HG03521 (cell line): Measurements from ENCODE around the gene ALG11.
"Not testable (repeated sequence)": the region's sequence is repeated elsewhere in the genome, so short reads cannot be mapped to it uniquely, and the experiment has no call there.

Source experiments
- ATAC-seq: cut with Tn5 transposase; IDR thresholded peaks from one replicate; pipeline ENCODE4 v1.9.1; 2021; ENCODE audit warnings: mild to moderate bottlenecking, moderate library complexity; ENCODE audit not compliant: unreplicated experiment

Gene ALG11

GRCh38 chr13:52026246-52026626 is 14.0 kb downstream of the ALG11 start:
- no peak for ATAC-seq

DNA sequence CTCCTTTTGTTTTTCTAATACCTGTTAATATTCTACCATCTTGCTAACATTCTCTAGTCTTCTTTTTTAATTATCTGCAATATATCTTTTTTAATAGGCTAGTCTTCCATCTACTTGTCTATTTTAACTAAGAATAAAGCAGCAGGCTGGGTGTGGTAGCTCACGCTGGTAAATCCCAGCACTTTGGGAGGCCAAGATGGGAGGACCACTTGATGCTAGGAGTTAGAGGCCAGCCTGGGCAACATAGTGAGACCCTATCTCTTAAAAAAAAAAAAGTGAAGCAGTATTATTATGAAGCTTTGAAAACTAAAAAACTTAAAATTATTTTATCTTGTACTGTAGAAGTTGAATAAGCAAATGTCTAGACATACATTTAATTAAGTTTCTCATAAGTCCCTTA is 15.6 kb downstream of the ALG11 start:
- no peak for ATAC-seq

DNA sequence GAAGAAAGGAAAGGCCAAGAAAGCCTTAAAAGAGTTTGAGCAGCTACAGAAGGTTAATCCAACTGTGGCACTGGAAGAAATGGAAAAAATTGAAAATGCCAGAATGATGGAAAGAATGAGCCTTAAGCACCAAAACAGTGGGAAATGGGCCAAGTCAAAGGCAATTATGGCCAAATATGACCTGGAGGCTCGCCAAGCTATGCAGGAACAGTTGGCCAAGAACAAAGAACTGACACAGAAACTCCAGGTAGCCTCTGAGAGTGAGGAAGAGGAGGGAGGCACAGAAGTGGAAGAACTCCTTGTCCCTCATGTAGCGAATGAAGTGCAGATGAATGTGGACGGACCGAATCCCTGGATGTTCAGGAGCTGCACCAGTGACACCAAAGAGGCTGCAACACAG is 17.4 kb downstream of the ALG11 start:
- no peak for ATAC-seq

DNA sequence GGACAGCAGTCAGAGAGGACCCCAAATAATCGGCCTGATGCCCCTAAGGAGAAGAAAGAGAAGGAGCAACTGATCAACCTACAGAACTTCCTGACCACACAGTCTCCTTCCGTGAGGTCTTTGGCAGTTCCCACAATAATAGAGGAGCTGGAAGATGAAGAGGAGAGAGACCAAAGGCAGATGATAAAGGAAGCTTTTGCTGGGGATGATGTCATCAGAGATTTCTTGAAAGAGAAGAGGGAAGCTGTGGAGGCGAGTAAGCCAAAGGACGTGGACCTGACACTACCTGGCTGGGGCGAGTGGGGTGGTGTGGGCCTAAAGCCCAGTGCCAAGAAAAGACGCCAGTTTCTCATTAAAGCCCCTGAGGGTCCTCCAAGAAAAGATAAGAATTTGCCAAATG is 18.2 kb downstream of the ALG11 start:
- not testable (repeated sequence) for ATAC-seq

GRCh38 chr13:52033039-52033438 is 20.8 kb downstream of the ALG11 start:
- ATAC-seq: no peak

GRCh38 chr13:52034616-52035226 is 22.5 kb downstream of the ALG11 start:
- no peak for ATAC-seq

DNA sequence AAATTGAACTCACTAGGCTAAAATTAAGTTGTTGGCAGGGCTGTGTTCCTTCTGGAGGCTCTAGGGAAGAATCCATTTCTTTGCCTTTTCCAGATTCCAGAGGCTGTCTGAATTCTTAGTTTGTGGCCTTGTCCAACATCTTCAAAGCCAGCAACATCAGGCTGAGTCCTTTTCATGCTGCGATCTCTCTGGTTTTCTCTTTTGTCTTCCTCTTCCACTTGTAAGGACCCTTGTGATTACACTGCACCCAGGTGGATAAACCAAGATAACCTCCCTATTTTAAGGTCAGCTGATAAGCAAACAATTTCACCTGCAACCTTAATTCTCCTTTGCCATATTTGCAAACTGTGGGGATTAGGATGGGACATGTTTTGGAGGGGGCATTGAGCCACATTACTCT is 23.8 kb downstream of the ALG11 start:
- no peak for ATAC-seq

GRCh38 chr13:52043675-52044074 is 31.5 kb downstream of the ALG11 start:
- no peak for ATAC-seq

DNA sequence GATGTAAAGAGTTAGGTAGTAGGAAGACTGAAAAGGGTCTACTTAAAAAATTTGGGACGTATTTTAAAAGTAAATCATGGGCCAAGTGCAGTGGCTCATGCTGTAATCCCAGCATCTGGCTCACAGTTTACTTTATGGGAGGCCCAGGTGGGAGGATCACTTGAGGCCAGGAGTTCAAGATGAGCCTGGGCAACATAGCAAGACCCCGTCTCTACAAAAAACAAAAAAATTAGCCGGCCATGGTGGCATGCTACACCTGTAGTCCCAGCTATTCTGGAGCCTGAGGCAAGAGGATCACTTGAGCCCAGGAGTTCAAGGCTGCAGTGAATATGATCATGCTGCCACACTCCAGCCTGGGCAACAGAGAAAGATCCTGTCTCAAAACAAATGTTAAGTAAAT is 35.3 kb downstream of the ALG11 start:
- ATAC-seq: no peak

DNA sequence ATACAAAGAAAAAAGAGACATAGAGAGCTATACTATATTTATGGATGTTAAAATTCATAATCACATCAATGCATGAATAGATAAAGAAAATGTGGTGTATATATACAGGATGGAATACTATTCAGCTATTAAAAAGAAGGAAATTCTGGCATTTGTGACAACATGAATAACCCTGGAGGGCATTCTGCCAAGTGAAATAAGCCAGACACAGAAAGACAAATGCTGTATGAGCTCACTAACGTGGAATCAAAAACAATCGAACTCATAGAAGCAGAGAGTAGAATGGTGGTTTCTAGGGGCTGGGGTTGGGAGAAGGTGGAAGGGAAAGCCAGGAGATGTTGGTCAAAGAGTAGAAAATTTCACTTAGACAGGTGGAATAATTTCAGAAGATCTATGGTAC is 36.3 kb downstream of the ALG11 start:
- ATAC-seq: no peak

DNA sequence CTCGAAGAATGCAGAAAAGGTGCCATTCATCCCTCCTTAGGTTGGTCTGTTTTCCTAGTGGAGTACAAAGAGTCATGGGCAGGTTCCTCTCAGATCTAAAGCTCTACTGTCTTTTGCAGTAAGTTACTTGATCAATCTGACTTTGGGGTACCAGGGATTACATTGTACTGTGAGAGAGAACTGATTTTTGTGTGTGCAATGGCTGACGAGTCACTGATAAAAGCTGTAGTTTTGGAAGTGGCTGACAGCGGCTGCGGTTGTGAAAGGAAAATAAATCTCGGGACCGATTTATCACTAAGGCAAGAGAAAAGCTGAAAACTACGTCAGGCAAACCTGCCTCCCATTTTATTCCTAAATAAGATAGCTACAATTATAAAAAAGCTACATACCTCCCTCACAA is 39.2 kb downstream of the ALG11 start:
- ATAC-seq: no peak

GRCh38 chr13:52053460-52053859 is 41.3 kb downstream of the ALG11 start:
- no peak for ATAC-seq

- ATAC-seq: not testable (repeated sequence)
These were observed 48.9 kb downstream of the ALG11 start for GRCh38 chr13:52061064-52061463.

DNA sequence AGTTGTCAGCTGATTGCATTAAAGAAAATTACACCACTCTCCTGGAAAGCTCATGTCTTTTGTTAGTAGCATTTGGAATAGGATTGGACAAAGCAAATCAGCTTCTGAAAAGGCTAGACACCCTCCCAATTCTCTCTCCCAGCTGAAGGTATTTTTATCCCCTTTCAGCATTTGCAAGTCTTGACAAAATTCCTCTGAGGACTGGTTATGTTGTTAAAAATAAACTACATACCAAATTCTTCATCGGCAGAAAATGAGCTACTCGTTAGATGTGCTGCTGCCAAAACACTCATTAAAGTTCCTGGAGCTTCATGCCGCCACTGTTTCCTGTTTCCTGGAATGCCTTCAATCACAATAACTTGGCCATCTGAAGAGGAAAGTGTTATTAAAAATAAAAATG is 49.4 kb downstream of the ALG11 start:
- ATAC-seq: no peak

DNA sequence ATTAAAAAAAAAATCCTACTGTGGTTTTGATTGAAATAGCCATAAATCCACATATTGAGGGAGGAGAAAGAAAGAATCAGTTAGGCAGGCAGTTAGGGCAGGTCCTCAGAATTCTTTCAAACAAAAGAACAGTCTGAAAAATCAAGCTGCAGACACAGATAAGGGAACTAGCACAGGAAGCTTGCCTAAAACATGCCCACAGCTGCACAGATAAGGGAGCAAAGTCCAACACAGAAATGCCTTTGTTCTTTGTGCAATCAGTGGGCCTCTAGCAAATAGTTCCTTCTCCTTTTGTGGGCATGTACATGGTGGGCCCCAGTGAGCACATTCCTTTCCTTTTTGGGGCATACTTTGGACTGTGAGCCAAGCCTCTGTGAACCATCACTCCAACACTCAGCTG is 55.0 kb downstream of the ALG11 start:
- no peak for ATAC-seq

DNA sequence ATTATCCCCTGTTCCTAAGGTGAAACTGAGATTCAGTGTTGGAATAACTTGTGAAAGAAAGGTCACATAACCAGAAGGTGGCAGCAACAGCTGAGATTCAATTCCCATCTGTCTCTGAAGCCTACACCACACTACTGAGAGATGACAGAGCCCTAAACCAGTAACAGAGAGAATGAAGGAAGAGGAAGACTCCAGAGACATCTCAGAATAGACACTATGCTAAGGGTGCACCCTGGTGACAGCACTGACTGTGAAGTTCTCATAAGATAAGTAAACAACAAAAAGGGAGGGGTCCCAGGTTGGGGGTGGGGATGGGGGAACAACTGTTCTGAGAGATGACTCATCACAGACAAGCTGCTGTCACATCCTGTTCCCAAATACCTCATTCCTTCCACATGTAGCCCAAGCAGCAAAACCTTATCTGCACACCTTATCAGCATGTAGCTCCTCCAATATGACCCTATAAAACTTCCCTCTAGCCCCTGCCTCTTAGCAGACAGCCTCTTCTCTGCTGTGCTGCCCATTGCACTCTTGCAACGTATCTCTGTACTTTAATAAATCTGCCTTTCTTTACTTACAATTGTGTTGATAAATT is 58.8 kb downstream of the ALG11 start:
- ATAC-seq: no peak
